Gastrocnemius medialis (tissue), 4 donors: ENCODE results near the gene CAPRIN1.

Experiments
- POLR2A ChIP-seq, 2 donors: fragments of 450-650 bp; IDR thresholded peaks; one replicate each; pipeline ENCODE4 v1.6.1; 2017; ENCODE audit warnings: antibody characterized with exemption in 2 of 2, mild to moderate bottlenecking in 2 of 2, moderate library complexity in 2 of 2
- TF ChIP-seq, protein P1 (sequence below), 5 experiments: fragments of 450-650 bp in 3 of 5; fragments of 200-600 bp in 2 of 5; sonication (generic) in 2 of 5; IDR thresholded peaks in 4 of 5; conservative IDR thresholded peaks in 1 of 5; 1 replicate in 4 of 5; 2 replicates in 1 of 5; pipeline ENCODE4 v1.5.1; 2016 to 2019; ENCODE audit warnings: antibody characterized with exemption in 5 of 5, mild to moderate bottlenecking in 3 of 5, moderate library complexity in 3 of 5

- TF ChIP-seq, protein P1, sequence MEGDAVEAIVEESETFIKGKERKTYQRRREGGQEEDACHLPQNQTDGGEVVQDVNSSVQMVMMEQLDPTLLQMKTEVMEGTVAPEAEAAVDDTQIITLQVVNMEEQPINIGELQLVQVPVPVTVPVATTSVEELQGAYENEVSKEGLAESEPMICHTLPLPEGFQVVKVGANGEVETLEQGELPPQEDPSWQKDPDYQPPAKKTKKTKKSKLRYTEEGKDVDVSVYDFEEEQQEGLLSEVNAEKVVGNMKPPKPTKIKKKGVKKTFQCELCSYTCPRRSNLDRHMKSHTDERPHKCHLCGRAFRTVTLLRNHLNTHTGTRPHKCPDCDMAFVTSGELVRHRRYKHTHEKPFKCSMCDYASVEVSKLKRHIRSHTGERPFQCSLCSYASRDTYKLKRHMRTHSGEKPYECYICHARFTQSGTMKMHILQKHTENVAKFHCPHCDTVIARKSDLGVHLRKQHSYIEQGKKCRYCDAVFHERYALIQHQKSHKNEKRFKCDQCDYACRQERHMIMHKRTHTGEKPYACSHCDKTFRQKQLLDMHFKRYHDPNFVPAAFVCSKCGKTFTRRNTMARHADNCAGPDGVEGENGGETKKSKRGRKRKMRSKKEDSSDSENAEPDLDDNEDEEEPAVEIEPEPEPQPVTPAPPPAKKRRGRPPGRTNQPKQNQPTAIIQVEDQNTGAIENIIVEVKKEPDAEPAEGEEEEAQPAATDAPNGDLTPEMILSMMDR (IDR thresholded peaks at IDR 0.05 in 4 of 5, conservative IDR thresholded peaks at IDR 0.05 in 1 of 5): no peak
- no peak for TF ChIP-seq POLR2A (IDR thresholded peaks at IDR 0.05)
Measured at GRCh38 chr11:34084637-34085036, 33.1 kb downstream of the CAPRIN1 start.
